ELR (cell line): ENCODE measurements around the gene SYPL1.

Experiments
- DNase-seq: peaks from one replicate; pipeline ENCODE4 v3.0.0-alpha.2; 2015; ENCODE audit warnings: low read depth

The SYPL1 gene

GRCh38 chr7:106121189-106121810 is 9.2 kb upstream of the SYPL1 start:
- DNase-seq: no peak

- DNase-seq: no peak
Observed at GRCh38 chr7:106120500-106120899, 8.4 kb upstream of the SYPL1 start.

GRCh38 chr7:106119719-106120118 is 7.6 kb upstream of the SYPL1 start:
- DNase-seq: no peak

DNA sequence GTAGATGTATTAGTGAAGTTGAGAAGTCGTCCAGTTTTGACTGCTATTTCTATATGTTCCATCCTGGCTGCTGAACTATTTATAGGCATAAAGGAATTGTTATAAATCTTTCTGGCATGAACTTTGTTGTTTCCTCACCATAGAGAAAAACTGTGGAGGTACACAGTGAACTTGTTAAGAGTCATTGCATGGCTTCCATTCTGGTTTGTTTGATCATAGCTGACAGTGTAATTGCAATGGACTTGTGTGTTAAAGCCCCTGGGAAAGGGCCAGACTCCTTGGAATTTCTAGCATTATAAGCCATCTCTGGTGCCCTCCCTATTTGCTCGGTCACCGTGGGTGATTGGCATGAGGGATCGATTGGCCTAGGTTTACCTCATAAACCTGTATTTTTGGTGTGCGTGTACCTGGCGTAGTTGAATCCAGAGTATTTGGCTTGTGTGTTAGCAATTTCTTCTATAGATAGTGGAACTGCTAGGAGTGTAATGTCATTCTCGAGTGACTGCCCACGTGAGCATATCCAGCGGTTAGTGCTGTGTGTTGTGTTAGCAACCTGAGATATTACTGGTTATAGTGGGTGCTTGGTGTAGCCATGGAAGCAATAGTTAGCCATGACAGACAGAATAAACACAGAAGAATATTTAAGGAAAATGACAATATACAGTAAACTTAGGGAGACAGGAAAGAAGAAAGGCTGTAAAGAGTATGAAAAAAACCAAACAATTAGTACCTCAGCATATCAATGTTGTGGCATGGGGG is 5.9 kb upstream of the SYPL1 start:
- no peak for DNase-seq

DNA sequence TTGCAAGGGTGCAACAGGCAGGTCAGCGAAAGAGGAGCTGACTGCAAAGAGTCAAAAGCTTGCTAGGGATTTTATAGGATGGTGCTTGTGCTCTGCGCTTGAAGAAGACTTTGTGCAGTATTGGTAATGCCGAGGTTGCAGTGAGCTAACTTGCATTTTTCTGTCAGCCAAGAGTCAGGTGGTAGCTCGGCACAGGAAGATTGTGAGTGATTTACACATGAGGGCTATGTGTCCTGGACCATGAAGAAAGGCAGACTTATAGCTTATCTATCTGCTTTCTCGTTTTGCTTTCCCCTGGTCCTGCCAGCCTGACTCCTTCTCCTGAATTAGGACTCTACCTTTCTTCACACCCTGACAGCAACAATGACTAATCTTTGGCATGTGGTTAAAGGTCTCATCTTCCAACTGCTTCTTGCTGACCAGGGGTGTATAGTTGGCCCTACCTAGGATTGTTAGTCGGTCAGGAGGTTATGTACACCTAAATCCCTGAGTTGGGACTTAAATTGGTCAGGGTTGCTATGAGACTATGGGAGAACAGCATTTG is 4.1 kb upstream of the SYPL1 start:
- no peak for DNase-seq

- no peak for DNase-seq
Observed at GRCh38 chr7:106114716-106115383, 2.7 kb upstream of the SYPL1 start.

DNA sequence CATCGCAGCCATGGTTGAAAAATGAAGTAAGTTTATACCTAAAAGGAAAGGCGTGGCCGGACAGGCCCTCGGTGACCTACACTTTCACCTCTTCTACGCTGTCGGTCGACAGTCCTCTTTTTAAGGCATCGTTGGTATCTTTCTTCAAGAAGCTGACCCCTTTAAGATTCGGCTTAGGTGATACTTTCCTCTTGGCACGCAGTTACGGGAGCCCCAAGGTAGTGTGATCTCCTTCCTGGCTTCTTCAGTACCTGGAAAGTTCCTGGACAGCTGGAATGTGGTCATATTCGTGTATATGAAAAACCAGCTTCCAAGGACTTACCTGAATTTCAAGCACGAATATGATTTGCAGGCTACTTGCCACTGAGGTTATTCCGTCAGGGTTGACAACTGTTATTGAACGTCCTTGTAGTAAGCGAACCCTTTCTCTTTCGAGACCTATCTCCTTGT is 885 bp upstream of the SYPL1 start:
- DNase-seq: no peak

DNA sequence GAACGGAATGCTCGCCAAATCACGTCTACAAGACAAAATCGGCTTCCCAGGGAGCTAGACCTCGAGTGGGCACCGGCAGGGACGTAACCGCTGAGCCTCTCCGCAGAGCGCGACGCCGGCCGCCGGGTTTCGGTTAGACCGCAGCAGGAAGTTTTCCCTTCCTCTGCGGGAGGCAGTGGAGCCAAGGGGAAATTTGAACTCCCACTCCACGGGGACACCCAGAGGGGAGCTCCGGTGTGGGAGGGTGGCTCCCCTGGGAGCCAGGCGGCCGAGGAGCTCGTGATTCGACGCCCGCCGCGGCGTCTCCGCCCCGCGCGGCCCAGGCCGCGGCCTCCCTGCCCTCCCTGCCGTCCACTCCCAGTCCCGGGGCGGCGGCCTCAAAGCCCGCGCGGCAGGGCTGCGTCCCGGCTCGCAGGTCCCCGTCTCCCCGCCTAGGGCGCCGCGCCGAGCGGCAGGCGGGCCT is 426 bp downstream of the SYPL1 start:
- peak; percentile 64 for DNase-seq

GRCh38 chr7:106110885-106111654 is 1.0 kb downstream of the SYPL1 start:
- no peak for DNase-seq

DNA sequence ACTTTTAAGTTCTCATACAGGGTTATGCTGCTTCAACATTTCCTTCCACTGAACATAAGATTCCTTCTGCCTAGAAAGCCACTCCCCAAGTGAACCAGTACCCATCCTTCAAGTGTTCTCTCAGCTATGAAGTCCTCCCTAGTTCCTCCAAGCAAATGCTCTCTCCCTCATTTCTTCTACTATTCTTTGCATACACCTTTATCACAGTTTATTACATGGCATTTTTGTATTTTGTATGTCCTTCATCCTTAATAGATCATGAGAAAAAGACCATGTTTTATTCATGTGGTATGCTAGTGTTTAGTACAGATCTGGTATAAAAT is 1.9 kb downstream of the SYPL1 start:
- peak; percentile 14 for DNase-seq

GRCh38 chr7:106109521-106110237 is 2.4 kb downstream of the SYPL1 start:
- no peak for DNase-seq

GRCh38 chr7:106108991-106109390 is 3.1 kb downstream of the SYPL1 start:
- DNase-seq: no peak

GRCh38 chr7:106104721-106105260 is 7.3 kb downstream of the SYPL1 start:
- DNase-seq: no peak

DNA sequence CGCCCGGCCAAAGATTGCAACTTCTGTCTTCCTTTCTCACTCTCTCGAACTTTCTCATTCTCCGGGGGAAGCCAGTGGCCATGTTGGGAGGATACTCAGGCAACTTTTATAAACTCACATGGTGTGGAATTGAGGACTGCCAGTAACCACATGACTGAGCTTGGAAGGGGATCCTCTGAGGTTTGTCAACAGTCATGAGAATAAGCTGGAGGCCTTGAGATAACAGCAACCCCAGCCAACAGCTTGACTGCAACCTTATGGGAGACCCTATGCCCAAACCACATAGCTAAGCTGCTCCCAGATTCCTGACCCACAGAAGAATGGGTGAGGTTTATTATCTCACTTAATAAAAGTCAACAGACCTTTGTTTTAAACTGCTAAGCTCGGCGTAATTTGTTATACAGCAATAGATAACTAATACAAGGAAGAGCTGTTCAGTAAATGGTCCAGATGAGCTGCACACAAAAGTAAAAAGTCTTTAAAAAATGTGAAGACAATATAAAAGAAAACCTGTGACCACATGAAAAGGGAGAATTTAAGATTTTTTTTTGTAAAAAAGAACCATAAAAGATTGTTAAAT is 9.6 kb downstream of the SYPL1 start:
- no peak for DNase-seq

DNA sequence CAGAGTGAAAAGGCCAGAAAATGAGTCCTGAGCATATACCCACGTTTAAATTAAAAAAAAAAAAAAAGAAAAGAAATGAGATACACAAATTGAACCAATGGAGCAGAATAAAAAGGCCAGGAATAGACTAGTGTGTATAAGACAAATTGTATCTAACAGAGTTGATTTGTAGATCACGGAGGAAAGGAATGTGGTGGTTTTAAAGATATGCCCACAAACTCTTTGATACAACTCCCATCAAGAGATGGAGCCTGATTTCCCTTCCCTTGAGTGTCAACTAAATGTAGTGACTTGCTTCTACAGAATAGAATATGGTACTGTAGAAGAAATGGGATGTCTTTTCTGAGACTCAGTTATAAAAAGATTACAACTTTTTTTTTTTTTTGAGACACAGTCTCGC is 10.4 kb downstream of the SYPL1 start:
- no peak for DNase-seq

DNA sequence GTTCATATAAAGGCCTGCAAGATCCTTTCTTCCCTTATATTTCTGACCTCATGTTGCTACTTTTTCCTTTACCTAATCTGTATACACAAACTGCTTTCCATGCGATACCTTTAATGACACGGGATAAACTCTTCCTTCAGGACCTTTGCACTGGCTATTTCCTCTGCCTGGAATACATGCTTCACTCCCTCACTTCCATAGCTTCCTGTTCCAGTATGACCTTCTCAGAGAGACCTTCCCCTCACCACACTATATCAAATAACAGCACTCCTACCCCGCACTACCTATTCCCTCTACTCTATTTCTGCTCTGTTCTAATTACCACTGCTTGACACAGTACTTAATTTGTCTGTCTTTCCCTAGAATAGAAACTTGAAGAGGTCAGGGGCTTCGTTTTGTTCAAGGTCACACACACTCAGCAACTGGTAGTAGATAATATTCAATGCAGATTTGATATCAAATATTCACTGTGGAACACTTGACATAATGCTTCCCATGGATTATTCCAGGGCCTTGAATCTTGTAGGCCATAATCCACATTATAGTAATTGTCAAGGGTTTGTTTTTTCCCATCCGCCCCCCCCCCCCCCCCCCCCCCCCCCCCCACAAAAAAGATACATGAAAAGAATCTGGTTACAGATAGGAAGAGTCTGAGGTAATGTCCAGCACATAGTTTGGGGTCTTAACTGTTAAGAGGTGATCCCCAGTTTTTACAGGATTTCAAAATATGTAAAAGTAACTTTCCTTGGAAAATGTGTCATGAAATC is 11.1 kb downstream of the SYPL1 start:
- DNase-seq: no peak

GRCh38 chr7:106099539-106099938 is 12.6 kb downstream of the SYPL1 start:
- no peak for DNase-seq

DNA sequence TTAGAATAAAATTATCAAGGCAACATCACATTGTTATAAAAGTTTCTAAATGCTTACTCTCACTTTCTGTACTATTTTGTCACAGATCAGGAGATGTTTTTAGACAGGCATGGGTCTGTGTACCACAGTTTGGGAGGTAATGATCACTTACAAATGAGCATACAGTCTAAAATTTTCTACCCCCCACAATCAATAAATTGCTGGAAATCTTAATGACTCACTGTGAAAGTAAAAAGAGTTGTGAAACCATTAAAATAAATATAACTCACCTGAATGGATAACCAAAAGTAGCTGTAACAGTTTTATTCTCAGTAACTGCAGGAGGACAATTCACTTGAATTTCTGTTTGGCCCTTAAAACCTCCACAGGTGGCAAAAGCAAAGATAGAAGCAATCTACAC is 13.2 kb downstream of the SYPL1 start:
- DNase-seq: no peak

GRCh38 chr7:106095634-106096033 is 16.5 kb downstream of the SYPL1 start:
- DNase-seq: no peak

GRCh38 chr7:106094780-106095179 is 17.3 kb downstream of the SYPL1 start:
- no peak for DNase-seq
